WERI-Rb-1 (cell line): ENCODE data around the gene MYF6.

Source experiments
- DNase-seq: peaks from one replicate; pipeline ENCODE4 v3.0.0-alpha.2; 2020
- H3K27ac ChIP-seq: fragments of 250-450 bp; sonication (Bioruptor Pico); 2 replicates; pipeline ENCODE4 v1.5.1; 2020; ENCODE audit warnings: mild to moderate bottlenecking, moderate library complexity
- H3K27me3 ChIP-seq: fragments of 250-450 bp; sonication (Bioruptor Pico); 2 replicates; pipeline ENCODE4 v1.5.1; 2021; ENCODE audit warnings: mild to moderate bottlenecking, low read depth, moderate library complexity; ENCODE audit not compliant: insufficient read depth, severe bottlenecking
- H3K36me3 ChIP-seq: fragments of 250-450 bp; sonication (Bioruptor Pico); 2 replicates; pipeline ENCODE4 v1.5.1; 2020; ENCODE audit warnings: mild to moderate bottlenecking, moderate library complexity
- H3K4me3 ChIP-seq: 2 replicates; pipeline ENCODE4 v1.5.1; 2011; ENCODE audit warnings: low read depth, mild to moderate bottlenecking, control low read depth, low read length
- H3K9me3 ChIP-seq: fragments of 250-450 bp; sonication (Bioruptor Pico); 2 replicates; pipeline ENCODE4 v1.5.1; 2021; ENCODE audit warnings: mild to moderate bottlenecking, moderate library complexity; ENCODE audit not compliant: severe bottlenecking
- TF ChIP-seq, protein P1 (sequence below): IDR thresholded peaks from 2 replicates; pipeline ENCODE4 v1.5.1; 2011; ENCODE audit warnings: low read depth, mild to moderate bottlenecking, control low read depth, inconsistent platforms, low read length

Gene MYF6

GRCh38 chr12:80717856-80718255 lies 10.4 kb downstream of the MYF6 start:
- no peaks in the 10 kb centered on the region for H3K9me3 ChIP-seq
- H3K27me3 ChIP-seq: no peaks in the 10 kb centered on the region
- H3K27ac ChIP-seq: no peak overlapping the region
- no peak for DNase-seq
- TF ChIP-seq, protein P1, sequence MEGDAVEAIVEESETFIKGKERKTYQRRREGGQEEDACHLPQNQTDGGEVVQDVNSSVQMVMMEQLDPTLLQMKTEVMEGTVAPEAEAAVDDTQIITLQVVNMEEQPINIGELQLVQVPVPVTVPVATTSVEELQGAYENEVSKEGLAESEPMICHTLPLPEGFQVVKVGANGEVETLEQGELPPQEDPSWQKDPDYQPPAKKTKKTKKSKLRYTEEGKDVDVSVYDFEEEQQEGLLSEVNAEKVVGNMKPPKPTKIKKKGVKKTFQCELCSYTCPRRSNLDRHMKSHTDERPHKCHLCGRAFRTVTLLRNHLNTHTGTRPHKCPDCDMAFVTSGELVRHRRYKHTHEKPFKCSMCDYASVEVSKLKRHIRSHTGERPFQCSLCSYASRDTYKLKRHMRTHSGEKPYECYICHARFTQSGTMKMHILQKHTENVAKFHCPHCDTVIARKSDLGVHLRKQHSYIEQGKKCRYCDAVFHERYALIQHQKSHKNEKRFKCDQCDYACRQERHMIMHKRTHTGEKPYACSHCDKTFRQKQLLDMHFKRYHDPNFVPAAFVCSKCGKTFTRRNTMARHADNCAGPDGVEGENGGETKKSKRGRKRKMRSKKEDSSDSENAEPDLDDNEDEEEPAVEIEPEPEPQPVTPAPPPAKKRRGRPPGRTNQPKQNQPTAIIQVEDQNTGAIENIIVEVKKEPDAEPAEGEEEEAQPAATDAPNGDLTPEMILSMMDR: no peak
- no peaks in the 10 kb centered on the region for H3K36me3 ChIP-seq
- no peak overlapping the region for H3K4me3 ChIP-seq

- DNase-seq: no peak
- Histone ChIP-seq H3K9me3 (no peaks in the 10 kb centered on the region), H3K27me3 (no peaks in the 10 kb centered on the region), H3K4me3 (no peak overlapping the region), H3K27ac (no peak overlapping the region), H3K36me3 (no peaks in the 10 kb centered on the region)
- TF ChIP-seq, protein P1: no peak
Measured at GRCh38 chr12:80720516-80720915, 13.1 kb downstream of the MYF6 start.

GRCh38 chr12:80721326-80721725 lies 13.9 kb downstream of the MYF6 start:
- no peaks in the 10 kb centered on the region for H3K36me3 ChIP-seq
- TF ChIP-seq, protein P1: no peak
- H3K4me3 ChIP-seq: no peak overlapping the region
- no peak overlapping the region for H3K27ac ChIP-seq
- no peaks in the 10 kb centered on the region for H3K9me3 ChIP-seq
- H3K27me3 ChIP-seq: no peaks in the 10 kb centered on the region
- no peak for DNase-seq

DNA sequence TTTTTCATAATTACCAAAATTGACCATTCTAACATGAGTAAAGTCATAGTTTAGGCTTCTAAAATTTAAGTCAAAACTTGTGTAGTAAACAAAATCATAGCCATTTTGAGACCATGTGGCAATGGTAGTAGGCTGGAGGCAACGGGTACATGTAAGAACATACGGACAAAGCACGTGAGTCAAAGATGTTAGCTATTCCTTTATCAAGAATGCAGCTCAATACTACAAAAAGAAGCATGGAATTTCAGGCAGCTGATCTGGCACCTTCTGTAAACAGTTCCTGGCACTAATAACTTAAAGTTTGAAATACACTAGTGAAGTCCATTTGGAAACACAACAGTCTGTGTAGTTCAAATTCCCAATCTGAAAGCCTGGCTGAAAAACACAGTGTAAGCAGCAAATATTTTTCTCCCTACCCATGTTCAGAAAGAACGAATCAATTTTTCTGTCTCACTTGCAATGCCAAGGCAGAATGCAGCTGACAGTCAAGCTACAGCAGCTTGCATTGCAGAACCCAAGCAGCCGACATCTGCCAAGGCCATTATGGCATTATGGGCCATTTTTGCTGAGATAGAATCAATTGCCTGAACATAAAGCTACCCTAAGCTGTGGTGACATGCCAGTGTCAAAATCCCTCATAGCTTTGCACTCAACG lies 38.5 kb downstream of the MYF6 start:
- TF ChIP-seq, protein P1: no peak
- no peaks in the 10 kb centered on the region for H3K9me3 ChIP-seq
- H3K27me3 ChIP-seq: no peaks in the 10 kb centered on the region
- no peak overlapping the region for H3K27ac ChIP-seq
- no peaks in the 10 kb centered on the region for H3K36me3 ChIP-seq
- DNase-seq: no peak
- H3K4me3 ChIP-seq: no peak overlapping the region

DNA sequence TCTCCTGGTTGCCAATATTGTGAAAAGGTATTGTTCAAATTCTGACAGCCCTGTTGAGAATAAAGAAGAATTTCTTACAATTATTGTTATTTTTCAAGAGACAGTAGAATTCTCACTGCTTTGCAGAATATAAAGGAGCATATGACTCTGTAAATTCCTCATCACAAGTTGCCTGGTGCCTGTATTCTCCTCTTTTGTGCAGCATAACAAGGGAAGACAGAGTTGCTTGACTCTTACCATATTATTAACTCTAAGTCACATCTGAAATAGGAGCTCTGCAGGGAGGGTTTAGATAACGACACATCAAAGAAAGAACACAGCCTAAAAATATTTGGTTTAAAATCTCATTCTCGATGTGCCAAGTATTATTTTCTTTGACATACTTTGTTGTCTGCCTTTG lies 40.4 kb downstream of the MYF6 start:
- Histone ChIP-seq H3K36me3 (no peaks in the 10 kb centered on the region), H3K4me3 (no peak overlapping the region), H3K27me3 (no peaks in the 10 kb centered on the region), H3K9me3 (no peaks in the 10 kb centered on the region), H3K27ac (no peak overlapping the region)
- TF ChIP-seq, protein P1: no peak
- no peak for DNase-seq

GRCh38 chr12:80749456-80749855 lies 42.0 kb downstream of the MYF6 start:
- TF ChIP-seq, protein P1: no peak

More at GRCh38 chr12:80749456-80749855, 42.0 kb downstream of the MYF6 start:
- H3K4me3 ChIP-seq: no peak overlapping the region
- H3K36me3 ChIP-seq: no peaks in the 10 kb centered on the region
- H3K27me3 ChIP-seq: no peaks in the 10 kb centered on the region
- DNase-seq: no peak
- H3K27ac ChIP-seq: no peak overlapping the region
- no peaks in the 10 kb centered on the region for H3K9me3 ChIP-seq
